OCI-LY7 (cell line): Measurements from ENCODE around the gene C3orf18. TPM values are rescaled to one million over a fixed set of nuclear protein-coding genes. Genes with fewer than 3 reads are reported as not detected.

ENCODE experiments used
- BruUV-seq: library from RNA; stranded (reverse); fragments of 400-500 nt; replicated peaks from 2 replicates; lab custom pipeline; 2021; lab: Mats Ljungman, UMichigan
- CTCF ChIA-PET: fragments of 300-600 bp; sonication (Branson Sonifier 250); formaldehyde crosslinking; loops from one replicate; lab custom pipeline; 2022; ENCODE audit warnings: antibody characterized with exemption; ENCODE audit not compliant: unreplicated experiment; lab: Charles Lee
- POLR2A ChIA-PET: fragments of 300-600 bp; sonication (Branson Sonifier 250); formaldehyde crosslinking; loops from one replicate; lab custom pipeline; 2022; ENCODE audit warnings: antibody characterized with exemption; lab: Charles Lee
- DNase-seq: peaks from one replicate; pipeline ENCODE4 v3.0.0-alpha.2; 2015; ENCODE audit warnings: low spot score
- H2AFZ ChIP-seq: fragments of 200-600 bp; sonication (generic), shearing (Covaris generic); 2 replicates; pipeline ENCODE4 v1.6.1; 2014; ENCODE audit warnings: mild to moderate bottlenecking, antibody characterized with exemption, low read length, moderate library complexity
- H3K27ac ChIP-seq: fragments of 200-600 bp; sonication (generic); 2 replicates; pipeline ENCODE4 v1.5.1; 2014; ENCODE audit warnings: mixed run types, low read depth, mild to moderate bottlenecking, moderate library complexity, low read length, inconsistent platforms; ENCODE audit not compliant: poor library complexity, severe bottlenecking
- H3K36me3 ChIP-seq: fragments of 200-600 bp; sonication (generic); 2 replicates; pipeline ENCODE4 v1.6.1; 2014; ENCODE audit warnings: mild to moderate bottlenecking, antibody characterized with exemption, low read length, moderate library complexity, mixed read lengths; ENCODE audit not compliant: insufficient read depth
- H3K4me1 ChIP-seq: fragments of 200-600 bp; sonication (generic); 2 replicates; pipeline ENCODE4 v1.5.1; 2014; ENCODE audit warnings: mild to moderate bottlenecking, low read length; ENCODE audit not compliant: insufficient read depth, poor library complexity, severe bottlenecking
- H3K4me2 ChIP-seq: fragments of 200-600 bp; sonication (generic); 2 replicates; pipeline ENCODE4 v1.6.1; 2014; ENCODE audit warnings: mild to moderate bottlenecking, low read length
- H3K4me3 ChIP-seq: fragments of 200-600 bp; sonication (generic); 2 replicates; pipeline ENCODE4 v1.5.1; 2014; ENCODE audit warnings: mild to moderate bottlenecking, low read depth, low read length; ENCODE audit not compliant: poor library complexity, severe bottlenecking
- H3K79me2 ChIP-seq: fragments of 200-600 bp; sonication (generic); 2 replicates; pipeline ENCODE4 v1.6.1; 2016; ENCODE audit warnings: low read depth, mild to moderate bottlenecking, low read length, moderate library complexity, mixed read lengths; ENCODE audit not compliant: insufficient read depth
- H3K9me2 ChIP-seq: fragments of 200-600 bp; sonication (generic); 2 replicates; pipeline ENCODE4 v1.6.1; 2016; ENCODE audit warnings: mild to moderate bottlenecking, low read length, mixed read lengths; ENCODE audit not compliant: insufficient read depth
- H3K9me3 ChIP-seq: fragments of 200-600 bp; sonication (generic); 2 replicates; pipeline ENCODE4 v1.6.1; 2014; ENCODE audit warnings: mild to moderate bottlenecking, mixed run types, low read length, mixed read lengths
- H4K20me1 ChIP-seq: fragments of 200-600 bp; sonication (generic); 2 replicates; pipeline ENCODE4 v1.6.1; 2014; ENCODE audit warnings: mild to moderate bottlenecking, antibody characterized with exemption, low read length, moderate library complexity, mixed read lengths; ENCODE audit not compliant: insufficient read depth
- CTCF ChIP-seq: fragments of 200-600 bp; sonication (generic); conservative IDR thresholded peaks from 2 replicates; pipeline ENCODE4 v1.5.1; 2014; ENCODE audit warnings: mild to moderate bottlenecking, antibody characterized with exemption, low read length, moderate library complexity, mixed read lengths
- EZH2phosphoT487 ChIP-seq: fragments of 200-600 bp; sonication (generic); IDR thresholded peaks from 2 replicates; pipeline ENCODE4 v1.6.1; 2018; ENCODE audit warnings: low read depth, borderline replicate concordance, mild to moderate bottlenecking, mixed run types, antibody characterized with exemption, low read length, moderate library complexity, mixed read lengths
- intact Hi-C: fragments of 100-400 bp; cut with micrococcal nuclease; formaldehyde crosslinking; loops from one replicate; pipeline ENCODE4 v1.10.0; 2022; ENCODE audit not compliant: unreplicated experiment
- total RNA-seq, 2 experiments: library from RNA; depleted of rRNA in 1 of 2; stranded (reverse); fragments of >200 nt in 1 of 2; shearing (Covaris generic) in 1 of 2; gene quantifications; 2 replicates each; pipeline ENCODE4 v1.2.3, GENCODE V29; 2014 to 2022

Gene C3orf18
- total RNA-seq, 2 experiments from 2014 or later = 8.0 to 9.5 TPM

- BruUV-seq = no TSS peak
- DNase-seq = no peak
- no peaks in the 10 kb centered on the region for H3K9me2 ChIP-seq
- intact Hi-C loops = no loop called here
- H3K9me3 ChIP-seq = no peaks in the 10 kb centered on the region
- ChIA-PET CTCF (no interaction called here), POLR2A (interaction anchor here (0.6 kb wide), 1 partner anchor 972 kb away, joined by 4 read pairs; no protein-coding TSS in a partner anchor)
- no peak overlapping the region for H3K27ac ChIP-seq
- no peak overlapping the region for H2AFZ ChIP-seq
- H3K4me2 ChIP-seq = no peak overlapping the region
- H3K36me3 ChIP-seq = no peaks in the 10 kb centered on the region
- no peaks in the 10 kb centered on the region for H3K4me1 ChIP-seq
- no peaks in the 10 kb centered on the region for H4K20me1 ChIP-seq
- no peaks in the 10 kb centered on the region for H3K79me2 ChIP-seq
- H3K4me3 ChIP-seq = no peak overlapping the region
- TF ChIP-seq CTCF (no peak), EZH2phosphoT487 (no peak)
Observed at GRCh38 chr3:50537421-50538129, 30.0 kb downstream of the C3orf18 start.

GRCh38 chr3:50536471-50537180 lies 30.9 kb downstream of the C3orf18 start:
- TF ChIP-seq EZH2phosphoT487 (no peak), CTCF (no peak)
- POLR2A ChIA-PET = interaction anchor here (0.6 kb wide), 1 partner anchor 973 kb away, joined by 4 read pairs; no protein-coding TSS in a partner anchor
- Histone ChIP-seq H3K27ac (no peak overlapping the region), H2AFZ (no peak overlapping the region), H3K4me3 (no peak overlapping the region), H4K20me1 (no peaks in the 10 kb centered on the region), H3K9me3 (no peaks in the 10 kb centered on the region), H3K36me3 (no peaks in the 10 kb centered on the region), H3K9me2 (no peaks in the 10 kb centered on the region), H3K4me1 (no peaks in the 10 kb centered on the region), H3K79me2 (no peaks in the 10 kb centered on the region), H3K4me2 (no peak overlapping the region)
- CTCF ChIA-PET = no interaction called here
- no peak for DNase-seq
- intact Hi-C loops = no loop called here
- no TSS peak for BruUV-seq
